ENCODE data around the gene GULP1.
"Not testable (repeated sequence)": the region's sequence is repeated elsewhere in the genome, so short reads cannot be mapped to it uniquely, and the experiment has no call there.

The GULP1 gene

GRCh38 chr2:188492751-188493150 lies 201.1 kb downstream of the GULP1 start:
- DNase-seq, result no peak

GRCh38 chr2:188494906-188495305 lies 203.2 kb downstream of the GULP1 start:
- DNase-seq, result no peak

GRCh38 chr2:188495969-188496431 lies 204.3 kb downstream of the GULP1 start:
- DNase-seq, result no peak

- no peak for DNase-seq
Observed at GRCh38 chr2:188497726-188498125, 206.1 kb downstream of the GULP1 start.

GRCh38 chr2:188503975-188504374 lies 212.3 kb downstream of the GULP1 start:
- no peak for DNase-seq

- DNase-seq, result no peak
Observed at GRCh38 chr2:188506843-188507242, 215.2 kb downstream of the GULP1 start.

- DNase-seq, result no peak
Observed at GRCh38 chr2:188511346-188511745, 219.7 kb downstream of the GULP1 start.

- DNase-seq, result no peak
Observed at GRCh38 chr2:188512456-188512855, 220.8 kb downstream of the GULP1 start.

- no peak for DNase-seq
Observed at GRCh38 chr2:188515918-188516317, 224.2 kb downstream of the GULP1 start.

GRCh38 chr2:188517549-188518215 lies 226.0 kb downstream of the GULP1 start:
- no peak for DNase-seq

- no peak for DNase-seq
Observed at GRCh38 chr2:188518381-188518780, 226.7 kb downstream of the GULP1 start.

GRCh38 chr2:188519136-188519535 lies 227.5 kb downstream of the GULP1 start:
- no peak for DNase-seq

- DNase-seq, result no peak
Observed at GRCh38 chr2:188522517-188522916, 230.8 kb downstream of the GULP1 start.

- DNase-seq, result no peak
Observed at GRCh38 chr2:188523919-188524318, 232.2 kb downstream of the GULP1 start.

- DNase-seq, result peak; percentile 19 to 20
Observed at GRCh38 chr2:188524519-188525113, 232.9 kb downstream of the GULP1 start.

- no peak for DNase-seq
Observed at GRCh38 chr2:188526701-188527100, 235.0 kb downstream of the GULP1 start.

GRCh38 chr2:188527141-188527540 lies 235.5 kb downstream of the GULP1 start:
- no peak for DNase-seq

GRCh38 chr2:188527581-188527993 lies 235.9 kb downstream of the GULP1 start:
- no peak for DNase-seq

GRCh38 chr2:188529710-188530109 lies 238.0 kb downstream of the GULP1 start:
- no peak for DNase-seq

- DNase-seq, result no peak
Observed at GRCh38 chr2:188534875-188535274, 243.2 kb downstream of the GULP1 start.

GRCh38 chr2:188551671-188552070 lies 260.0 kb downstream of the GULP1 start:
- no peak for DNase-seq

GRCh38 chr2:188557081-188557480 lies 265.4 kb downstream of the GULP1 start:
- no peak for DNase-seq

GRCh38 chr2:188559455-188559854 lies 267.8 kb downstream of the GULP1 start:
- not testable (repeated sequence) for DNase-seq

GRCh38 chr2:188561473-188561979 lies 269.9 kb downstream of the GULP1 start:
- no peak for DNase-seq
